ENCODE measurements around the gene VPS13A. TPM values are rescaled to one million over a fixed set of nuclear protein-coding genes. Genes with fewer than 3 reads are reported as not detected.
"Not testable (repeated sequence)": the region's sequence is repeated elsewhere in the genome, so short reads cannot be mapped to it uniquely, and the experiment has no call there.

Gene VPS13A
- total RNA-seq, 1 donor from 2014 or later, result 37.8 TPM

GRCh38 chr9:77403239-77403638, 225.9 kb downstream of the VPS13A start:
- Histone ChIP-seq H3K4me3 (no peak overlapping the region), H3K9me3 (no peaks in the 10 kb centered on the region), H3K27me3 (no peaks in the 10 kb centered on the region), H3K36me3 (peaks cover 0 to 10% of the 10 kb centered on the region in 2 donors), H3K4me1 (no peaks in the 10 kb centered on the region), H3K27ac (no peak overlapping the region)
- no peak for DNase-seq (ENCODE audit: extremely low spot score in 2 of 2)
- TF ChIP-seq POLR2AphosphoS5 (IDR thresholded peaks at IDR 0.05; ENCODE audit: insufficient read depth in 1 of 2, low read depth in 1 of 2) (no peak), CTCF (IDR thresholded peaks at IDR 0.05) (no peak), POLR2A (IDR thresholded peaks at IDR 0.05) (no peak)
- intact Hi-C loops (cut with DNase I), result no loop called here

GRCh38 chr9:77408521-77408920, 231.2 kb downstream of the VPS13A start:
- H3K9me3 ChIP-seq; H3K27ac ChIP-seq; H3K27me3 ChIP-seq; H3K4me1 ChIP-seq; intact Hi-C loops (cut with DNase I); H3K4me3 ChIP-seq; DNase-seq (ENCODE audit: extremely low spot score in 2 of 2): not testable (repeated sequence)
- peaks cover 0 to 10% of the 10 kb centered on the region in 2 donors for H3K36me3 ChIP-seq

- H3K36me3 ChIP-seq, result no peaks in the 10 kb centered on the region
- no peak overlapping the region for H3K4me3 ChIP-seq
- TF ChIP-seq POLR2A (IDR thresholded peaks at IDR 0.05) (no peak), POLR2AphosphoS5 (IDR thresholded peaks at IDR 0.05; ENCODE audit: insufficient read depth in 1 of 2, low read depth in 1 of 2) (no peak), CTCF (IDR thresholded peaks at IDR 0.05) (no peak)
- no peaks in the 10 kb centered on the region for H3K27me3 ChIP-seq
- H3K9me3 ChIP-seq, result no peaks in the 10 kb centered on the region
- intact Hi-C loops (cut with DNase I), result loop anchor here (10.0 kb wide), 1 partner anchor 1423 kb away; no protein-coding TSS in a partner anchor
- peak overlapping the region; percentile 30 for H3K27ac ChIP-seq
- H3K4me1 ChIP-seq, result no peaks in the 10 kb centered on the region
- DNase-seq (ENCODE audit: extremely low spot score in 2 of 2), result no peak
These were observed 240.2 kb downstream of the VPS13A start for GRCh38 chr9:77417566-77417965.

- no peak for DNase-seq (ENCODE audit: extremely low spot score in 2 of 2)
- Histone ChIP-seq H3K4me3 (no peak overlapping the region), H3K9me3 (no peaks in the 10 kb centered on the region), H3K27ac (peak overlapping the region; percentile 30), H3K4me1 (no peaks in the 10 kb centered on the region), H3K27me3 (no peaks in the 10 kb centered on the region), H3K36me3 (no peaks in the 10 kb centered on the region)
- intact Hi-C loops (cut with DNase I), result loop anchor here (10.0 kb wide), 1 partner anchor 1423 kb away; no protein-coding TSS in a partner anchor
- TF ChIP-seq POLR2AphosphoS5 (IDR thresholded peaks at IDR 0.05; ENCODE audit: insufficient read depth in 1 of 2, low read depth in 1 of 2) (no peak), CTCF (IDR thresholded peaks at IDR 0.05) (no peak), POLR2A (IDR thresholded peaks at IDR 0.05) (no peak)
These were observed 240.9 kb downstream of the VPS13A start for GRCh38 chr9:77418226-77418625.

GRCh38 chr9:77420641-77421040, 243.3 kb downstream of the VPS13A start:
- intact Hi-C loops (cut with DNase I), result no loop called here
- no peak for TF ChIP-seq POLR2A (IDR thresholded peaks at IDR 0.05)
- TF ChIP-seq POLR2AphosphoS5 (IDR thresholded peaks at IDR 0.05; ENCODE audit: insufficient read depth in 1 of 2, low read depth in 1 of 2), result no peak
- TF ChIP-seq CTCF (IDR thresholded peaks at IDR 0.05), result no peak

More at GRCh38 chr9:77420641-77421040, 243.3 kb downstream of the VPS13A start:
- Histone ChIP-seq H3K9me3 (no peaks in the 10 kb centered on the region), H3K4me1 (no peaks in the 10 kb centered on the region), H3K27me3 (no peaks in the 10 kb centered on the region), H3K27ac (no peak overlapping the region), H3K36me3 (peaks cover 0 to 7% of the 10 kb centered on the region in 2 donors), H3K4me3 (no peak overlapping the region)
- no peak for DNase-seq (ENCODE audit: extremely low spot score in 2 of 2)
